SK-N-SH (cell line): ENCODE results near the gene FADS2. TPM values are rescaled to one million over a fixed set of nuclear protein-coding genes. Genes with fewer than 3 reads are reported as not detected.

ENCODE experiments used
- CHD2 ChIP-seq: fragments of 150-350 bp; IDR thresholded peaks from 2 replicates; pipeline ENCODE4 v1.6.1; 2018; ENCODE audit warnings: low read length; ENCODE audit not compliant: partially characterized antibody
- ELF1 ChIP-seq: IDR thresholded peaks from 2 replicates; pipeline ENCODE4 v1.4.0; 2012
- EZH2phosphoT487 ChIP-seq: fragments of 200-600 bp; sonication (generic); IDR thresholded peaks from 2 replicates; pipeline ENCODE4 v1.6.1; 2017; ENCODE audit warnings: low read depth, mixed run types, mild to moderate bottlenecking, antibody characterized with exemption, moderate library complexity, borderline replicate concordance
- FOSL2 ChIP-seq: IDR thresholded peaks from 2 replicates; pipeline ENCODE4 v1.4.0; 2012; ENCODE audit warnings: low read depth, mild to moderate bottlenecking, moderate library complexity, borderline replicate concordance
- IRF3 ChIP-seq: fragments of 150-350 bp; IDR thresholded peaks from 2 replicates; pipeline ENCODE4 v1.6.1; 2016; ENCODE audit warnings: mild to moderate bottlenecking, low read depth, low read length
- JUND ChIP-seq: IDR thresholded peaks from 2 replicates; pipeline ENCODE4 v1.4.0; 2012
- MAX ChIP-seq: IDR thresholded peaks from 2 replicates; pipeline ENCODE4 v1.4.0; 2012; ENCODE audit warnings: low read depth
- MEF2A ChIP-seq: IDR thresholded peaks from 2 replicates; pipeline ENCODE4 v1.4.0; 2012; ENCODE audit warnings: low read depth, borderline replicate concordance
- MXI1 ChIP-seq: IDR thresholded peaks from 2 replicates; pipeline ENCODE4 v1.6.1; 2012; ENCODE audit warnings: mild to moderate bottlenecking, low read depth, low read length, improper control_type of control experiment
- RCOR1 ChIP-seq: fragments of 150-350 bp; IDR thresholded peaks from 2 replicates; pipeline ENCODE4 v1.6.1; 2017; ENCODE audit warnings: antibody characterized with exemption, low read length
- RXRA ChIP-seq: IDR thresholded peaks from 2 replicates; pipeline ENCODE4 v1.4.0; 2012; ENCODE audit warnings: low read depth, mild to moderate bottlenecking, borderline replicate concordance
- SIN3A ChIP-seq: IDR thresholded peaks from 2 replicates; pipeline ENCODE4 v1.6.1; 2012; ENCODE audit warnings: low read depth, mild to moderate bottlenecking, low read length, moderate library complexity, borderline replicate concordance
- SMC3 ChIP-seq: IDR thresholded peaks from 2 replicates; pipeline ENCODE4 v1.6.1; 2012; ENCODE audit warnings: low read depth, low read length, improper control_type of control experiment
- TAF1 ChIP-seq: IDR thresholded peaks from 2 replicates; pipeline ENCODE4 v1.6.1; 2012; ENCODE audit warnings: low read depth, mild to moderate bottlenecking, low read length, moderate library complexity, borderline replicate concordance
- TCF12 ChIP-seq: IDR thresholded peaks from 2 replicates; pipeline ENCODE4 v1.4.0; 2012
- USF1 ChIP-seq: IDR thresholded peaks from 2 replicates; pipeline ENCODE4 v1.4.0; 2012; ENCODE audit warnings: low read depth, borderline replicate concordance
- YY1 ChIP-seq: IDR thresholded peaks from 2 replicates; pipeline ENCODE4 v1.4.0; 2012; ENCODE audit warnings: low read depth, mild to moderate bottlenecking
- polyA plus RNA-seq, 3 experiments: library from polyadenylated mRNA; depleted of rRNA; stranded (reverse); fragments of >200 nt; gene quantifications; 2 replicates each; pipeline ENCODE4 v1.2.3, GENCODE V29; 2012
- TF ChIP-seq, protein P1 (sequence below): IDR thresholded peaks from 2 replicates; pipeline ENCODE4 v1.4.0; 2012; ENCODE audit warnings: low read depth, borderline replicate concordance
- TF ChIP-seq, protein P2 (sequence below): fragments of 200-600 bp; sonication (generic); IDR thresholded peaks from 2 replicates; pipeline ENCODE4 v1.6.1; 2017; ENCODE audit warnings: antibody characterized with exemption, mild to moderate bottlenecking, moderate library complexity

FADS2 gene
- polyA plus RNA-seq, 1 of the 3 experiments (the other 2 are of a cell fraction), result 67.8 TPM

DNA sequence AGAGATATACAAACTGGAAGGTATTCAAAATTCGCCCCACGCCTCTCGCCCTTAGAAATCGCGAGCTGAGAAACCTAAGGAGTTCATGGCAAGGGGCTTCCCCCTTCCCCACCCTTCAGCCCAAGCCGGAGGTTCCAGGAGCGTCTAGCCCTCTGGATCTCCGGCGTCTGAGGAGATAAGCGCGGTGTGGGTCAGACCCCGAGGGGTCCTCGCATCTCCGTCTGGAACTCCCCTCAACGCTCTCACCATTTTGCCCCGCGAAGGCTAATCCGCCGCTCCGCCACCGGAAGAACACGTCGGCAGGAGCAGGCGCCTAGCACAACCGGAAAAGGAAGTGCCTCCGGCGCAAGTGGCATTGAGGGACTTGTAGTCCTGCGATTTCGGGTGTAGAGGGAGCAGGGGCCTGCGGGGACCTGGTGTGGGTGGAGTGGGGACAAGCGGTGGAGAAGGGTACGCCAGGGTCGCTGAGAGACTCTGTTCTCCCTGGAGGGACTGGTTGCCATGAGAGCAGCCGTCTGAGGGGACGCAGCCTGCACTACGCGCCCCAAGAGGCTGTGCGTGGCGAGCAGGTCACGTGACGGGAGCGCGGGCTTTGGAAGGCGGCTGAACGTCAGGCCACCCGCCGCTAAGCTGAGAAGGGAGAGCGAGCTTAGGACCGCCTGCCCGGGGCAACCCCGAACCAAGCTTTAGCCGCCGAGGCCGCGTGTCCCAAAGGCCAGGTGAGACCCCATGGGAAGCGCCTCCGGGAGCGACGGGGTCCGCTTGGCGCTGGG is 35.6 kb upstream of the FADS2 start, which contains the start of the genes FEN1 and TMEM258 (continued):
- TF ChIP-seq RXRA (no peak), FOSL2 (no peak; the same call in 1 of the 2 replicates), TAF1 (peak; percentile 92), MXI1 (peak; percentile 68), TCF12 (no peak), IRF3 (no peak), SMC3 (no peak), ELF1 (peak; percentile 91), JUND (no peak), RCOR1 (no peak), MAX (peak; percentile 81), SIN3A (peak; percentile 91), YY1 (peak; percentile 78; the same call in 1 of the 2 replicates), CHD2 (peak; percentile 62), USF1 (peak; percentile 100), EZH2phosphoT487 (no peak), MEF2A (no peak)
- TF ChIP-seq, protein P1, sequence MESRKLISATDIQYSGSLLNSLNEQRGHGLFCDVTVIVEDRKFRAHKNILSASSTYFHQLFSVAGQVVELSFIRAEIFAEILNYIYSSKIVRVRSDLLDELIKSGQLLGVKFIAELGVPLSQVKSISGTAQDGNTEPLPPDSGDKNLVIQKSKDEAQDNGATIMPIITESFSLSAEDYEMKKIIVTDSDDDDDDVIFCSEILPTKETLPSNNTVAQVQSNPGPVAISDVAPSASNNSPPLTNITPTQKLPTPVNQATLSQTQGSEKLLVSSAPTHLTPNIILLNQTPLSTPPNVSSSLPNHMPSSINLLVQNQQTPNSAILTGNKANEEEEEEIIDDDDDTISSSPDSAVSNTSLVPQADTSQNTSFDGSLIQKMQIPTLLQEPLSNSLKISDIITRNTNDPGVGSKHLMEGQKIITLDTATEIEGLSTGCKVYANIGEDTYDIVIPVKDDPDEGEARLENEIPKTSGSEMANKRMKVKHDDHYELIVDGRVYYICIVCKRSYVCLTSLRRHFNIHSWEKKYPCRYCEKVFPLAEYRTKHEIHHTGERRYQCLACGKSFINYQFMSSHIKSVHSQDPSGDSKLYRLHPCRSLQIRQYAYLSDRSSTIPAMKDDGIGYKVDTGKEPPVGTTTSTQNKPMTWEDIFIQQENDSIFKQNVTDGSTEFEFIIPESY, result no peak
- TF ChIP-seq, protein P2, sequence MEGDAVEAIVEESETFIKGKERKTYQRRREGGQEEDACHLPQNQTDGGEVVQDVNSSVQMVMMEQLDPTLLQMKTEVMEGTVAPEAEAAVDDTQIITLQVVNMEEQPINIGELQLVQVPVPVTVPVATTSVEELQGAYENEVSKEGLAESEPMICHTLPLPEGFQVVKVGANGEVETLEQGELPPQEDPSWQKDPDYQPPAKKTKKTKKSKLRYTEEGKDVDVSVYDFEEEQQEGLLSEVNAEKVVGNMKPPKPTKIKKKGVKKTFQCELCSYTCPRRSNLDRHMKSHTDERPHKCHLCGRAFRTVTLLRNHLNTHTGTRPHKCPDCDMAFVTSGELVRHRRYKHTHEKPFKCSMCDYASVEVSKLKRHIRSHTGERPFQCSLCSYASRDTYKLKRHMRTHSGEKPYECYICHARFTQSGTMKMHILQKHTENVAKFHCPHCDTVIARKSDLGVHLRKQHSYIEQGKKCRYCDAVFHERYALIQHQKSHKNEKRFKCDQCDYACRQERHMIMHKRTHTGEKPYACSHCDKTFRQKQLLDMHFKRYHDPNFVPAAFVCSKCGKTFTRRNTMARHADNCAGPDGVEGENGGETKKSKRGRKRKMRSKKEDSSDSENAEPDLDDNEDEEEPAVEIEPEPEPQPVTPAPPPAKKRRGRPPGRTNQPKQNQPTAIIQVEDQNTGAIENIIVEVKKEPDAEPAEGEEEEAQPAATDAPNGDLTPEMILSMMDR, result no peak
- TF ChIP-seq, all 33 proteins: peak for 14
